Left lobe of liver (tissue), 2 donors: ENCODE results near the gene OBSCN. TPM values are rescaled to one million over a fixed set of nuclear protein-coding genes. Genes with fewer than 3 reads are reported as not detected.

Source experiments
- ATAC-seq: fragments of 200-7000 bp; cut with Tn5 transposase; one replicate; pipeline ENCODE4 v1.9.1; 2020; ENCODE audit warnings: mild to moderate bottlenecking, moderate library complexity
- DNase-seq: peaks from one replicate; pipeline ENCODE4 v3.0.0-alpha.2; 2020; ENCODE audit warnings: low spot score
- total RNA-seq: library from RNA; stranded (reverse); gene quantifications from one replicate; pipeline ENCODE4 v1.2.1, GENCODE V29; 2021
- donor health status: DM: no; HTN: no; CAD: no; lungs with moderate emphysema.
- donor health status: DM: no; HTN: yes; CAD: no.

Gene OBSCN
- total RNA-seq, 1 donor from 2014 or later = 3.1 TPM

DNA sequence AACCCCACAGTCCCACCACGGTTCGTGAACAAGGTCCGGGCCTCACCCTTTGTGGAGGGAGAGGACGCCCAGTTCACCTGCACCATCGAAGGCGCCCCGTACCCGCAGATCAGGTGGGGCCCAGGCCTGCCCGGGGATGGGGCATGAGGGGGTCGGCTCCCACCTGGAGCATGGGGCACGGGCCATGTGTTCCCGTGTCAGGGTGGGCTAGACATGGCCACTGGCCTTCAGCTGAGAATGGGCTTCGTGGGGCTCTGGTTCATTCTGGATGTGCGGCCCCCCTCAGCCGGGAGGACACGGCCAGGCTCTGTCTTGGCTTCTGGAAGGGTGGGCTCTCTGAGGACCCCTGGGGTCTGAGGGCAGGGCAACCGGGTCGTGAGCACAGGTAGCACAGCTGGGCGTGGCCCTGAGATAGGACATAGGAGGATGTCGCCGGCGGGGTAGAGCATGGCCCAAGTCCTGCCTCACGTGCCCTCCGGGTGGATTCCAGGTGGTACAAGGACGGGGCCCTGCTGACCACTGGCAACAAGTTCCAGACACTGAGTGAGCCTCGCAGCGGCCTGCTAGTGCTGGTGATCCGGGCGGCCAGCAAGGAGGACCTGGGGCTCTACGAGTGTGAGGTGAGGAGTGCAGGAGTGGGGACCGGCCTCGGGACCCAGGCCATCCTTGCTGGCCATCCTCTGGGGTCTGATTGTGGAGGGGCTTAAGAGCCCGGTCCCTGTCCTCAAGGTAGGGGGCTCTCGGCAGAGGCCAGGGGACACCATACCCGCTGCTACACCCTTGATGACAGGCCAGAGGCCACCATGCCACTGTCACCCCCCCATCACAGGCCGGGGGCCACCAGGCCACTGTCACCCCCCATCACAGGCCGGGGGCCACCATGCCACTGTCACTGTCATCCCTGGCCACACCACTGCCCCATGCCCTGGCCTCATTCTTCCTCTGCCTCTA lies 143.3 kb downstream of the OBSCN start:
- DNase-seq (no peak), ATAC-seq (no peak)

GRCh38 chr1:228351850-228352249 lies 144.0 kb downstream of the OBSCN start:
- no peak for DNase-seq
- ATAC-seq = no peak

- DNase-seq (no peak), ATAC-seq (no peak)
Observed at GRCh38 chr1:228352677-228353481, 145.0 kb downstream of the OBSCN start.

GRCh38 chr1:228353601-228354371 lies 145.9 kb downstream of the OBSCN start:
- ATAC-seq (no peak), DNase-seq (no peak)

GRCh38 chr1:228354390-228355320 lies 146.8 kb downstream of the OBSCN start:
- no peak for DNase-seq
- ATAC-seq = no peak

GRCh38 chr1:228356897-228357680 lies 149.2 kb downstream of the OBSCN start:
- ATAC-seq = no peak

GRCh38 chr1:228358039-228358763 lies 150.4 kb downstream of the OBSCN start:
- no peak for ATAC-seq
- DNase-seq = no peak

More at GRCh38 chr1:228356897-228357680, 149.2 kb downstream of the OBSCN start:
- no peak for DNase-seq

DNA sequence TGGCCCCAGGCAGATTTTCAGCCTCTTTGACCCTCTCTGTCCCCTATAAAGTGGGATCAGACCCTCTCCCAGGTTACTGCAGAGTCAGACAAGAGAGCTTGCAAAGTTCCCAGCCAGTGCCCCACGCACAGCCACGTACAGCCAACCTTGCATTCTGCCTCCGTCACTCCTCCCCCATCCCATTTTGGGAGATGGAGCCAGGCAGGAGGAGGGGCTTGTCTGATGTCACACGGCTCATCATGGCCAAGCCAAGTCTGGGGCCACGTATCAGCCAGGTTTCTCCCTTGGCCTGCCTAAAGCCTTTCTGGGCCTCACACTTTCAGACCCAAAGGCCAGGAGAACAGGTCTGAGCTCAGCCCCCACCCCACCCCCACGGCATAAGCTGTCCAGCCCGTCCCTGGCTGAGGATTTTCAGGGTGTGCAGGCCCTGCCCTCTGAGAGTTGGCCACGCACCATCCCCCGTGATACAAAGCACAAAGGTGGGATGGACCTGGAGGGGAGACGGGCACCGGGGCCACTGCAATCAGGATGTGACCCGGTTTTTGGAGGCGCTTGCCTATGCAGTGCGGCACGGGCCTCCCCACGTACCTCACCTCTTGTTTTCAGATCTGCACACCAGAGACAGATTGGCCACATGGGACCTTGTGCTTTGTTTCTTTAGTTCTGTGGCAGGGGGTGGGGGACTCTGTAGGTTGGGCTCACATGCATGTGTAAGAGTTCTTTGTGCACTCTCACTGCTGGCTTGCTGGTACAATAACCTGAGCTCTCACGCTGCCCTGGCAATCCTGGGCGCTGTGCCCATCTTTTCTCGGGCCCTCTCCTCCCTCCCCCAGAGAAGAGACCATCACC lies 151.1 kb downstream of the OBSCN start:
- no peak for ATAC-seq
- DNase-seq = no peak

DNA sequence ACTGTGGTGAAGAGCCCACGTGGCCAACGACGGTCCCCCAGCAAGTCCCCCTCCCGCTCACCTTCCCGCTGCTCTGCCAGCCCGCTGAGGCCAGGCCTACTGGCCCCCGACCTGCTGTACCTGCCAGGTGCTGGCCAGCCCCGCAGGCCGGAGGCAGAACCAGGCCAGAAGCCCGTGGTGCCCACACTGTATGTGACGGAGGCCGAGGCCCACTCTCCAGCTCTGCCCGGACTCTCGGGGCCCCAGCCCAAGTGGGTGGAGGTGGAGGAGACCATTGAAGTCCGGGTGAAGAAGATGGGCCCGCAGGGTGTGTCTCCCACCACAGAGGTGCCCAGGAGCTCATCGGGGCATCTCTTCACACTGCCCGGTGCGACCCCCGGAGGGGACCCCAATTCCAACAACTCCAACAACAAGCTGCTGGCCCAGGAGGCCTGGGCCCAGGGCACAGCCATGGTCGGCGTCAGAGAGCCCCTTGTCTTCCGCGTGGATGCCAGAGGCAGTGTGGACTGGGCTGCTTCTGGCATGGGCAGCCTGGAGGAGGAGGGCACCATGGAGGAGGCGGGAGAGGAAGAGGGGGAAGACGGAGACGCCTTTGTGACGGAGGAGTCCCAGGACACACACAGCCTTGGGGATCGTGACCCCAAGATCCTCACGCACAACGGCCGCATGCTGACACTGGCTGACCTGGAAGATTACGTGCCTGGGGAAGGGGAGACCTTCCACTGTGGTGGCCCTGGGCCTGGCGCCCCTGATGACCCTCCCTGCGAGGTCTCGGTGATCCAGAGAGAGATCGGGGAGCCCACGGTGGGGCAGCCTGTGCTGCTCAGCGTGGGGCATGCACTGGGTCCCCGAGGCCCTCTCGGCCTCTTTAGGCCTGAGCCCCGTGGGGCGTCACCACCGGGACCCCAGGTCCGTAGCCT lies 152.0 kb downstream of the OBSCN start:
- no peak for ATAC-seq
- no peak for DNase-seq

DNA sequence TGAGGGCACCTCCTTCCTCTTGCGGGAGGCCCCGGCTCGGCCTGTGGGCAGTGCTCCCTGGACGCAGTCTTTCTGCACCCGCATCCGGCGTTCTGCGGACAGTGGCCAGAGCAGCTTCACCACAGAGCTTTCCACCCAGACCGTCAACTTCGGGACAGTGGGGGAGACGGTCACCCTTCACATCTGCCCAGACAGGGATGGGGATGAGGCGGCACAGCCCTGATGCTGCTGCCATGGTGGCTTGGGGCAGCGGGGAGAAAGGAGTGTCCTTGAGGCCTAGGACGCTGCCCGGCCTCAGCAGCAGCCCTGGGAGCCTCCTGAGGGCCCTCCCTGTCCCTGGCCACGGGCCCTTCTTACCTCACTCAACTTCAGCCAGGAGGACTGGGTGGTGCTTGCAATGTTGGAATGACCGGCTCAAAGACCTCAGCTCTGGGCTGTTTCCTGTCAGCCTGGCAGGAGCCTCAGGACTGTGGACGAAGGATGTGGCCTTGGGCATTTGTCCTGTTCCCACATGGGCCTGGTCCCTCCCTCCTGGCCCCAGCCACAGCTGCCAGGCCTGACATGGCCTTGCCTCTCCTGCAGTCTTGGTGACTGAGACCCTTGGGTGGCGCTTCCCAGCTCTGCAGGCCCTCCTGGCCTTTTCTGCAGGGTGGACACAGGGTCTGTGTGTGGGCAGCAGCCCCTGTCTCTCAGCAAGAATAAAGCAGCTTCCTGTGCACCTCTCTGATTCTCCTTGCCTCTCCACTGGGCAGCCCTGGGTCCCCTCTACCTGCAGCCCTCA lies 152.9 kb downstream of the OBSCN start:
- peak; percentile 49 for ATAC-seq

GRCh38 chr1:228361314-228362140 lies 153.7 kb downstream of the OBSCN start:
- ATAC-seq (no peak), DNase-seq (no peak)

More for the DNA sequence above, 152.9 kb downstream of the OBSCN start:
- DNase-seq = no peak

DNA sequence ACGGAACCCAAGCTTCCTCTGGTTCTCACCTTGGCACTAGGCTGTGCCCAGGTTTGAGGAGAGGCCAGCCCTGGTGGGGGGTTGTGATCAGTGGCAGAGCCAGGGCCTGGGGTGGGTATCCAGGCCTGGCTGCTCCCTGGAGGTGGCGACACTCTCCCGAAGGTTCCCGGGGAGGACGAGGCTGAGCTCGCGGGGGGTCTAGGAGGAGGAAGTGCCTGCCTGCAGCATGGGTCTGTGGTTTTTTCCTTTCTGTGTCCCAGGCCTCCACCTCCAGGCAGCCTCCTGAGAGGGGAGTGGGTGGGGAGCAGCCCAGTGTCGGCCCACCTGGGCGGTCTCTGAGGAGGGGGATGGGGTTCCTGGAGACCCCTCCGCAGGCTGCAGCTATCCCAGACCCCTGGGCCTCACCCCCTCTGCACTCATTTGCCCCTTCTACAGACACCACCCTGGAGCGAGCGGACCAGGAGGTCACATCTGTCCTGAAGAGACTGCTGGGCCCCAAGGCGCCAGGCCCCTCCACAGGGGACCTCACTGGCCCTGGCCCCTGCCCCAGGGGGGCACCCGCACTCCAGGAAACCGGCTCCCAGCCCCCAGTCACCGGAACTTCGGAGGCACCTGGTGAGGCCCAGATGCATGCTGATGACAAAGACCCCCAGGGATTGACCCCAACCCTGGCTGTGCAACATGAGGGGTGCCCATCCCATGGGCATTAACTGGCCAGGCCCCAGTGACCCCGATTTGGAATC lies 154.5 kb downstream of the OBSCN start:
- ATAC-seq (no peak), DNase-seq (no peak)

- no peak for DNase-seq
Observed at GRCh38 chr1:228362884-228363450, 155.1 kb downstream of the OBSCN start.

GRCh38 chr1:228363686-228364067 lies 155.8 kb downstream of the OBSCN start:
- ATAC-seq = no peak
- no peak for DNase-seq

More at GRCh38 chr1:228362884-228363450, 155.1 kb downstream of the OBSCN start:
- no peak for ATAC-seq
